ENCODE measurements around the gene TECTB.
A peak's percentile ranks its signal among the peaks of the same experiment; 100 is the strongest.

Gene TECTB

DNA sequence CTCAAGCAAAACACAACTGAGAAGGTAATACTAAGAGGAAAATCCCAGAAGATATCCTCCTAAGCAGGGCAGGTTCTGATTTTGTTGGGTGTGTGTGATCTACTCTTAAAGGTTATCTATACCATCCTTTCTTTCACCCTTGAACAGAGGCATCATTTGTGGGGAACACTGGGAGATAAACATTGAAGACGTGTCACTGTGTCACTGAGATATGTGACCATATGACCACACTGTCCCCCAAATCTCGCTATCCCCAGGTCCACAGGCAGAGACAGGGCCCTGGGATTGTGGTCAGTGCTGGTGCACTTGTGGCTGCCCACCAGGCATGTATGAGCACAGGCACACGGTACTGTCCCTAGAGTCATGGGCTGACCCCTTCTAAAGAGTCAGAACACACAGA lies 30.0 kb downstream of the TECTB start:
- no peak for DNase-seq

DNA sequence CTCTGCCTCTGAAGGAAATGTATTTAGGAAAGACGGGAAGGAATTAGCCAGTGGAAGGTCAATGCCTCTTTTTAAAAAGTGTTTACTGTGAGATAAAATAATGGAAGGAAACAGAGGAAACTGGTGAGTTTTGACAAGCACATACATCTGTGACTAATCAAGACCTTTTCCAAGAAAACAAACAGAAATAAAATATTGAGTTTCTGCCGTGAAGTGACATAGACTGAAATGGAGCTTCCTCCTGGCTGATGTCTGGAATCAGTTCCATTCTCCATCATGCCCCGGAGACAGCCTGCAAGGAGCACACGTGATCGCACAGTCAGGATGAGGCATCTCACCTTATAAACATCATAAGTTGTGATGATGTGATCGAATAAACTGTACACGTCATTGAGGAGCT lies 30.7 kb downstream of the TECTB start:
- DNase-seq, result no peak

DNA sequence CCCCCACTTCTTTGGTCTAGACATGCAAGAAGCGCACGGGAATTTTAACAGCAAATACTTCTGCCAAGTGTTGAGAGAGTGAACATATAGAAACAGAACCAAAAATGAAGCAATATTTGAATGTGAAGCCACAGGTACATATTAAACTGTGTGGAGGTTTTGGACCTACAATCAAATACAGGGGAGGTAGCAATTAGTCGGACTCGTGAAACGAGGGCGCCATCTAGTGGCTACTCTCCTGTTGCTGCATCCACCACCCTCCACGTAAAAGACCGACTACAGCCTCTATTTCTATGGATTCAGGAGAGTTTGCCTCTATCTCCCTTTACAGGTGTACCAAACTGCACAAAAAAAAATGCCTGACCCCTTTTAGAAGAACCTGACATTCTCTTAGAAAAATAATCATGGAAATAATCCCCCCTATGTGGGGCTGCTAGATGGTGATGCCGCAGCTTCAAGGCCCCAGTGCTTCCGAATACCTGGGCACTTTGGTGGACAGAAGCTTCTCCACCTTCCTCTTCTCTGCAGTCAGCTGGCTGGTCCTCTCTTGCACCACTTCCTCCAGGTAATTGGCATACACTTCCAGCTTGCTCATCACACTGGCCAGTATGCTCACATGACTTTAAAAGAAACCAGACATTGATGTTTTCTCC lies 31.7 kb downstream of the TECTB start:
- peak; percentile 75 for DNase-seq

DNA sequence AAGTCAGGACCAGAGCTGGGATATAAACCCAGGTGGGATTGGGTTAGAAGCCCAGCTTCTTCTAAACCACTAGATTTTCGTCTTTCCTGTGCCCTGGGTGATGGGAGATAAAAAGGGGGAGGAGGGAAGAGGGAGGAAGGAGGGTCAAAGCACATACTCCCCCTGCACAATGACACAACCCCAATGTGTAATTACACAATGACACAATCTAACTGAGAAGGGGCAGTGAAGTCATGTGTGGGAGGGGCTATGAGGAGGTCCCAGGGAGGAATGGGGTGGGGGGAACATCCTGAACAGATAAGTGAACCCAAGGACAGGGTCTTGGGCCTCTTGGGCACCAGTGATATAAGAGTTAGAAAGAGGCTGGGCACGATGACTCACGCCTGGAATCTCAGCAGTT lies 44.5 kb downstream of the TECTB start:
- DNase-seq, result no peak

DNA sequence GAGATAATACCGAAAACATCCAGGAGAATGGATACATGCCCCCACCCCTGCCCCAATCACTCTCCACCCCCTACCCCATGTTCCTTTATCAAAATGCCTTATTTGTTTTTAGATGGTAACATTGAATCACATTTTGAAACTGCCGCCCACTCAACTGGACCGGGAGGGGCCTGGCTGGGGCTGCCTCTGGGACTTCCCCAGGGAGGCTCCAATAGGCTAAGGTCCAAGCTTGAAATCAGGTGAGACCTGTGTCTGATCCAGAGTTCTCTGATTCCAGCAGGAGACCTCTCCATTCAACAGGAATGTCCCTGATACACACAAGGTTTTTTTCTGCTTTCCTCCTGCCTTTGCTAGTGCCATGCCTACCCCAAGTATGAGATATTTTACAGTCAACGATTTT lies 47.0 kb downstream of the TECTB start:
- no peak for DNase-seq

DNA sequence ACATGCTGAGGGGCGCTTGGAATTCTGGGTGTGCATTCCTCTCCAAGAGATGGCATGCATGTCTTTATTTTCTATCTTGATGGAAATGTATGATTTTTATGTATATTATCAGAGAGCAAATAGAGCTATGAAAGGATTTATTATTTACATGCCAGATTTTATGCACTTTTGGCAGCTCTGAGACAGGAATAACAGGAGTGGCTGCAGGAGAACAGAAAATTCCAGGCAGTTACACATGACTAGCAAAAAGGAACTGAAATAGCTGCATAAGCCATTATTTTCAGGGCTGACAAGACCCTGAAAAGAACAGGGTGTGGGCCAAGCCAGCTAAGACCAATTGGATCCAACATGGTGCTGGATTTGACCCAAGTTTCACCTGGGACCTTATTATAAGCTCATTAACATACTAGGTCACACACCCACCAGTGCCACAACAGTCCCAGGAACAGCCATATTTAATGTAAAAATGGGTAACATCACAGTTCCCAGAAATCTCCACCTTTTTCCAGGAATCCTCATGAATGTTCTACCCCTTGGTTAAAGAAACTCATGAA lies 47.5 kb downstream of the TECTB start:
- DNase-seq, result no peak

DNA sequence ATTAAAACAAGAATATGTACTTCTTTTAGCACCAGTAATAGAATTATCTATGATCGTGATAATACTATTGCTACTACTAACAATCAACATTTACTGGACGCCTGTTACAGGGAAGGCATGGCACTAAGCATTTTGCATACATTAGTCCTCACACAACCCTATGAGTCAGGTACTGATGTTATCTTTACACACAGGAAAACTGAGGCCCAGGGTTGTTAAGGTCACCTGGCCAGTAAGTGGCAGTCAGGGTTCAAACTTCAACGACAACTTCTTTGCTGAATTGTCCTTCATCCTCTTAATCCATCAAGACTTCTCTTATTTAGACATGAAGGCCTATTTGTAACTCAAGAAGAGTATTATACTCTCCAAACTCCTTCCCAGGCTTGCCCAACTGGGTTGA lies 48.8 kb downstream of the TECTB start:
- no peak for DNase-seq

DNA sequence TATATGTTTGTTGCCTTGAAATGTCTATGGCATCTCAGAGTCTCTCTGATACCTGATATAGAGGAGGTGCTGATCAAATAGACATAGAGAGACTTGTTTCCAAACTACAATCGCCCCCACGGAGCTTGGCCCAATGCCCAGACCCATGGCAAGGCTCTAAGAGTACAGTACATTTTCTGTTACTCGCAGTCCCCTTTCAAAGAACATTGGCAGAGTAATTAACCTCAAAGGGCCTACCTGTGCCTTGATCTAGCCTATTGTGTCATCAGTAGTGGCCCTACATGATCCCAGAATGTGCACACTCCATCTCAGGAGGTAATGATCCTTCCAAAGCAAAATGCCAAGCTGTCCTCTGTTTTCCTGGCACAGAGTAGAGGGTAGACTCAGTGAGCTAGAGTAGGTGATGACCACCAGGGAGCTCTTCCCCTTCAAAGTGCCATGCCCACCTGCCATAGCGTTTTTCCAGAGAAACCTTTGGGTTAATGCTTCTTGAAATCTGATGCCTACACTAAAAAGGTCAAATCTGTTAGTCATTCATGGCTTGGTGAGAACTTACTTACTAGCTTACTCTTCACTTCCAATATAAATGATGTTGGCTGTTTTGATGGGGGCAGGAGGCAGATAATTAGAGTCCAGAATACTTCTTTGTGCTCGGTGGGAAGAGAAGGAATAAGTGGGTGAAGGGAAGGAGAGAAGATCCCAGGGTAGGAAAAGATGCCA lies 49.5 kb downstream of the TECTB start:
- no peak for DNase-seq

DNA sequence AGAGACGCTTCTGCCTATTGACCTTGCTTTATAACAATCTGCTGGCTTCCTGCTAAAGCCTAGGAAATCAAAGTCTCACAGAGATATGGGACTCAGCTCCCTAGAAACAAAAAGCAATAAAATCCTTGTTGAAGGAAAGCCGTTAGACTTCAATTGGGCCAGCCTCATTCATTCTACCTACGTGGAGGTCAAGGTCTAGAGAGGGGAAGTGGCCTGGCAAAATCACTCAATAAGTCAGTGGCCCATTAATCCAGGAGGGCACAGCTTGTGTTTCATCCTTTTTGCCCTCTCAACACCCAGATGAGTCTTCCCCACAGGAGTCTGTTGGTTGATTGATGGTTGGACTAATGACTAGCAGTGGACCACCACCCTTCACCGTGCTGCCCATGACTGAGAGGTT lies 50.3 kb downstream of the TECTB start:
- no peak for DNase-seq

DNA sequence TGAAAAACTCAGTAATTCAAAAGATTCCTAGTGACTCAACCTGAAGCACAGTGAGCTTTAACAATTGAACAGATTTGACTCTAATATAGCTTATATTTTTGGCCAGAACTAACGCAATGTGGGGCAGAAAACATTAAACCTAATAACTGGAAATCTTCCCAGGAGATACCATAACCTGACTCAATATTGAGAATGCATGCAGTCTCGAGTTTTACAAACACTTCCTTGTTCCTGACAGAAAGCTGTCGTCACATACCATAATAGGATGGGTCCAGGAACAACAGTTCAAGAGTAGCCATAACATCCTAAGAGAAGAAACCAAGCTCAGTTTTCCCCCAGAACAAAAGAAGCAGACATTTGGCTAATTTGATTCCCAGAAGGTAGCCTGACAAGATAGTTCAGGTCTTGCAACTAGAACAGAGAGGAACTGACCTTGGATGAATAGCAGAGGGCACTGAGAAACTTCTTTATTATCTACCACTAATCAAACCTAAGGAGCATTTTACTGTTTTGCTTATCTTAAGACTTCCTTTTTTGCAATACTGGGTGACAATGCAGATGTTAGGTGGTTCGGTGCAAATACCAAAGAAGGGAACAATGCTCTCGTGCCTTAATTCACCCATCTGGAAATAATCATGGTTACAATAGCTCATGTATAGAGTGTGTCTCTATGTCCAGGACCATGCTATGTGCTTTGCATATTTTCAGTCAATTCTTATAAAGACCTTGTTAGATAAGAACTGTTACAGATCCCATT lies 52.1 kb downstream of the TECTB start:
- no peak for DNase-seq

DNA sequence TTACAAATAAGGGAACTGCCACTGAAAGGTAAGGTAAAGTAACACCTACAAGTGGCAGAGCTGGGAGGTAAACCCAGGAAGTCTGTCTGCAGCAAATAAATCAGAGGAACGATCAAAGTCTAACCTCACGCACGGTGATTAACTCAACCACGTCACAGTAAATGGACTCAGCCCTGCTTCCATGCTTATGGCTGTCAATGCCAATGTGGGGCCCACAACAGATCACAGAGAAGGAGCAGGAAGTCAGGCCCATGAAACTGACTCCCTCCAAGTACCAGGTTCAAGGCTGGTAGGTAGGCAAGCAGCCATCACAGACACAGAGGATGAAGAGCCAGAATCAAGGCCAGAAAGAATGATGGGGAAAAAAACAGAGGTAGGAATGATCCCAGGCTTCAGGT lies 52.7 kb downstream of the TECTB start:
- DNase-seq, result no peak

DNA sequence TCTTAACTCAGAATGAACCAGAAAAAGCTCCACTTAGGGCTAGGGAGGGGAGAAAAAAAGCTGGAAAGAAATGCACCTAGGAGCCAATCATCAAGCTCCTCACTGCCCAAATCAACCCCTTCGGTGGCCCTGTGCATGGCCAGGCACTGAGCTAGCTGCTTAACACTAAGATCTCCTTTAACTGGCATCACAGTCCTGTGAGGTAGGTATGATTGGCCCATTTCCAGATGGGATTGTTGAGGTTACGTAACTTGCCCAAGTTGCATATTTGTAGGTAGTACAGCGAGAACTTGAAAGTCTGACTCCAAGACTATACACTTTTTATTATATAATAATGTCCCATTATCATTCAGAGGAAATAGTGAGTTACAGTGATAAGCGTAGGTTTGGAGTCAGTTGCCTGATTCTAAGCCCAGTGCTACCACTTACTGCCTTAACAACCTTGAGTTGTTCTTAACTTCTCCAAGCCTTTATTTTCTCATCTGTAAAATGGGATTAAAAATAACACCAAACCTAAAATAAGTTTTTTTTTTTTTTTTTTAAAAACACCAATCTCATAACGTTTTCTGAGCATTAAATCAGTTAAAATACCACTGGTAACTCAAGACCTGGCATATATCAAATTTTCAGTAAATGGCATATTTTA lies 53.5 kb downstream of the TECTB start:
- no peak for DNase-seq

DNA sequence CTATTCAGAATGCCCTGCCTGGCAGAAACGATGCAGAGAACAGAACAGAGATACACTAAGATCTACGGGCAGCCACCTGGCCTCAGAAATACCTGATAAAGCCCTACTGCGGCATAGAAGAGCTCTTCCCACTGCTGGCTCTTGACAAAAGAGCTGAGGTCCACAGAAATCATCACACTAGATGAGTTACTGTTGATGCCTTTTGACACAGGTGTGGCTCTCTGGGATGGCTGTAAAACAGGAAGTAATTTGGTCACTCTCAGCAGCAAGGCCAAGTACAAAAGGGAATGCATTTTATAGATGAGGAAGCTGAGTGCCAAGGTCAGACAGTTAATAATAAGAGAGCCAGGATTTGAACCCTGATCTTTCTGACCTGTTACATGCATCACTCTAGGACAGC lies 55.8 kb downstream of the TECTB start:
- no peak for DNase-seq

DNA sequence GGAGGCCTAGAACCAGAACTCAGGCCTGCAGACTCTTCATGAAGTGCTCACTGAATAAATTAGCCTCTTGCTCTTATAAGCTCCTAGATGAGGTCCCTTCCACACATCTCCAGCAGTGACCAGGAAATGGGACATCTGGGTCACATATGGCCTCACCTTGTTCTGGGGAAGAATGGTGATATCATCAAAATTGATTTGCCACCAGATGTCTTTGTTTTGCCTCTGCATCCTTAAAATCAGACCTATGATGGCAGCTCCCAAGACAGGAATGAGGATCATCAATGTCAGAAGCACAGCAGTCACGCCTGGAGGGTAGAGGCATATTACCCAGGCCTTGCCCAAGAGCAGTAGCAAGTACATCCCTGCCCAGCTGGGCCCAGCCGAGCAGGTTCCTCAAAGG lies 57.4 kb downstream of the TECTB start:
- no peak for DNase-seq

DNA sequence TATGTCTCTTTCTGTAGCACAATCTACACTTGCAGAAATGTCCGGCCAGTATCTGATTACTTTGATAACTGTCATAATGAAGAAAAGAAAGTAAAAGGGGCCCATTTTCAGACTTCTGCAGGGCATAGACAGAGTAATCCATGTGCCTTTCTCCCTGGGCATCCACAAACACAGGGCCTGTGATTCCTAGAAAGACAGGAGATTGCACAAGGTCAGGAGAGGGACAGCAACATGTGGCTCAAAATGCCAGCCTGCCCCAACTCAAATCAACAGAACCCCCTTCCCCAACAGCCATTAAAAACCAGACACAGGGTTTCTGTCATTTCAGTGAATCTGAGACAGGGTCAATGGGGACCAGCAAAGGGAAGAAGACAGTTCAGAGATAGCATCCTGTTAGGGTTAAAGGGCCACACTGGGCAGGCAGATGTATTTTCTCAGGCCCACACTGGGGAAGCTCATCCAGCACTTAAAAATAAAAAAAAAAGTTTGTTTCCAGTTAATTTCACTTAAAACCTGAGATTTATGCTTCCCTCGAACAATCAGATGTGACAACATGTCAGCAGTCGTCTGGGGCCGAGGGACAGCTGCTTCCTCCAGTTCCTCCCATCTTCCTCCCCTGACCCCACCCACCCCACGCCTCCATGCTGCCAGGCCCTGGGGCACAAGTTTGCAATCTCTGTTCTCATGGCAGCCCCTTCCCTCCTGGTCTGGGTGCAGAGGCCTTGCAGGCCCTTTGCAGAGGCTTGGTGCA lies 60.0 kb downstream of the TECTB start:
- DNase-seq, result no peak

DNA sequence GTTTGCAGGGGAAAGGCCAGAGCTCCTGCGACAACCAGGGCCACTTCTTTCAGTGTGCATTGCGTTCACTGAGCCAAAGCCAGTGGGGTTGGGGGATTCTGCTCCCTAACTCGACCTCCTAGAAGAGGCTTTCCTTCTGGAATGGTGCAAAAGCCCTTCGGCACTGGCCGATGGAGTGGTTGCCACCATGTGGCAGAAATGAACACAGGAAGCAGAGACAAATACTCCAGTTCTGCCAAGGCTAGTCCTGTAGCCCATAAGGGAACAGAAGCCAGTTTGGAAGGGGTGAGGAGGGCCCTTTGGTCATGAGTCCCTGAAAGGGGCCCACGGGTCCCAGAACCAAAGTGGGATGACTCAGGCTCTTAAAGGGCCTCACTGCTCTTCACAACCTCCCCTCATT lies 61.1 kb downstream of the TECTB start:
- no peak for DNase-seq

DNA sequence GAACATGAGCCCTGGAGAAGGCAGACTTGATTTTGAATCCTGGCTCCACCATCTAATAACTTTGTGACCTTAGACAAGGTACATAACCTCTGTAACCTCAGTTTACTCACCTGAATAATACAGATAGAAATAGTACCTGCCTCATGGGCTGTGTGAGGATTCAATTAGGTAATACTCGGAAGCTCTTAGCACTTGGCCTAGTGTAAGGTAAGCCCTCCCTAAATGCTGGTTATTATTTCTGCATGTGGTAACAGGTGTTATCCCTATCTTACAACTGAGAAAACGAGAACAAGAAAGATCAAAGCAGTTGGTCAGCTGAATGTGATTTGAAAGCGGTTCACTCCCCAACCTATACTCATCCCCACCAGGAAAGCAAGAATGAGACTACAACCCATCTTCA lies 62.0 kb downstream of the TECTB start:
- no peak for DNase-seq

DNA sequence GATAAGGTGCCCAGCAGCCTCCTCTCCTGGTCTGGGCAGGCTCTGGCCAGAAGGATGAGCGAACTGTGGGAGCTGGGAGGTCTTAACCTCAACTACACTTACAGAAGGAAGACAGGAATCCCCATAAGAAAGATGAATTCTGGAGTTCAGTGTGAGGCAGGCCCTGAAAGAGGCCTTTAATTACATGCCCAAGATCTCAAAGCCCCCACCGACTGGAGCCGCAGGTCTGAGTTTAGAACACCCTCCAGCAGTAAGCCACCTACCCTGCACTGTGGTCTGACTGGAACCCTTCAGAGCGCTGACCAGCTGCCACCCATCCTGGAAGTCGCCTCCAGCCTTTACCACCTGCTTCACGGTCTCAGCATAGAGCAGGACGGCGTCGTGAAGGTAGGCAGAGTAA lies 62.5 kb downstream of the TECTB start:
- no peak for DNase-seq

DNA sequence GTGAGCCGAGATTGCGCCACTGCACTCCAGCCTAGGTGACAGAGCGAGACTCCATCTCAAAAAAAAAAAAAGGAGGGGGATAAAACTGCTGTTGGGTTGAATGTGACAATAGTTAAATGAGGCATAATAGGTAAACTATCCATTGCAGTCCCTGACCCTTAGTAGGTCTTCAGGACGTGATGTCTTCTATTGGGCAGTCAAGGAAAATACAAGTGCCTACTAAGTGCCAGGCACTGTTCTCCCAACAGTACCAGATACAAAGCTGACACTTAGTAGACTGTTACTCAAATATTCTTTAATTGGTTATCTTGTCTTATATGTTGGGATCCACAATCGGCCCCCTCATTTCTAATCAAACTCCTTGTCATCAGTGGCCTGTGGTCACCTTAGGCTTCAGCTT lies 63.6 kb downstream of the TECTB start:
- no peak for DNase-seq

DNA sequence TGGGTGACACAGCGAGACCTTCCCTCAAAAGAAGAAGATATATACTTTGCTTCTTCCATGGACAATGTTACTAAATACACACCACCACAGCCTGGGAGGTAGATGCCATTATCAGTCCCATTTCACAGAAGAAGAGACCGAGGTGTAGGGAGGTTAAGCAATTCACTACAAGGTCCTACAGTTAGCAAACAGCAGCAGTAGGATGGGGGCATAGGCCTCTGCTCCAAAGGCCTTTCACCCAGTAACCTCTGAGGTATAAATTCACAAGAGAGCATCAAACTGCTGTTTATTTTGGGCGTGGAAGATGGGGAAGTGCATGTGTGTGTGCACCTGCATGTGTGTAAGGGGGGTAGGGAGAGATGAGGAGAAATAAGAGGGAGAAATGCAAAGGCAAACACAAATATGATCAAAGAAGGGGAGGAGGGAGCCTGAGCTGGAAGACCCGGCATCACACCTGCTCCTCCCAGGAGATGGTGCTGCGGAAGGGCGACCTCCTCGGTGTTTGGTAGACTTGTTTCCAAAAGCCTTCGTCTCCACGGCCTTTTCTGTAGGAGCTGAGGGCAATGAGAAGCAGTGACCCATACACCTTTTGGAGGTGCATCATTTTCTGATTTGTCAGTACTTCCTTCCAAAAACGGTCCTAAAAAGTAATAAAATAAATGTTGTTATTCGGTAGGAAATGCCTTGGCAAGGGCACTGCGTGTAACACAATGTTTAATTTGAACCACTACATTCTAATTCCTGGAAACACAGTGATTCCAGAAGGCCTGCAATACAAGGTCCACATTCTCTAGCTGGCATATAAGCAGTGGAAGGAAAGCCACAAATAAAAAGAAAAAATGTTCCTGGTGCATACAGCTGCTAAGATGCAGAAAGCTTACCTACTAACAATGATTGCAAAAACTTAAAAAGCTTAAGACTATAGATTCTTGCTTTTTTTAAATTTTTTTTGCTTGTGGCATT lies 64.8 kb downstream of the TECTB start:
- DNase-seq, result no peak

DNA sequence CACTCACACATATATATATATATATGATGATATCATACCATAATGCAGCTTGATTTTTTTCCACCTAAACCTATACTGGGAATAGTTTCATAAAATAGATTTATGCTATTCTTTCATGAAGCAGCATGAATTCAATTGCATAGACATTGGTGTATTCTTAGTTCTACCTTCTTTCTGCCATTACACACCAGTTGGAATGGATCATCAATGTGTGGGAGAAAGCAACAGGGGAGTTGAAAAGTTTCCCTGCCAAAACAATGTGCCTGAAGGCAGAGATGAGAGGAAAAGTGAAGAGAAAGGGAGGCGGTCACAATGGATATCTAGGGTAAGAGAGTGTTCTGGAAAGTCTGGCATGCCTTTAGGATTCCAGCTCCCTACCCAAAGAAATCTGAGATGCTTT lies 65.6 kb downstream of the TECTB start:
- no peak for DNase-seq
